Fibroblast of lung (primary cell): ENCODE results near the gene PLCL1.

Experiments used
- CTCF ChIP-seq, 2 donors: IDR thresholded peaks in 1 of 2; conservative IDR thresholded peaks in 1 of 2; 1 replicate in 1 of 2; 2 replicates in 1 of 2; pipeline ENCODE4 v1.5.1; 2011 to 2012; ENCODE audit warnings: low read length in 2 of 2, control low read depth in 1 of 2, inconsistent platforms in 1 of 2, low read depth in 1 of 2, mild to moderate bottlenecking in 1 of 2
- EZH2 ChIP-seq: IDR thresholded peaks from 2 replicates; pipeline ENCODE4 v1.5.1; 2012; ENCODE audit warnings: low read length, control low read depth, mild to moderate bottlenecking; ENCODE audit errors: missing control alignments

GRCh38 chr2:197889041-197889440 is 84.6 kb downstream of the PLCL1 start:
- TF ChIP-seq EZH2: no peak
- TF ChIP-seq CTCF (conservative IDR thresholded peaks at IDR 0.05 in 1 of 2, IDR thresholded peaks at IDR 0.05 in 1 of 2; ENCODE audit: low read depth in 1 of 2, low read length in 2 of 2): no peak
